DMS 273 treated with DMSO at 0.1 percent for 48 hours (cell line): ENCODE measurements around the gene PSME1.

ENCODE experiments used
- DNase-seq: peaks from one replicate; lab custom pipeline; 2025; lab: John Stamatoyannopoulos, UW

Gene PSME1

GRCh38 chr14:24146978-24147760 lies 11.2 kb downstream of the PSME1 start, which contains the start of gene RNF31:
RNF31 (plus strand) TSS chr14:24147498; CDS start chr14:24147699, 201 bp downstream.
- DNase-seq: peak; percentile 94

- peak; percentile 33 for DNase-seq
Measured at GRCh38 chr14:24147761-24148428, 11.9 kb downstream of the PSME1 start.

DNA sequence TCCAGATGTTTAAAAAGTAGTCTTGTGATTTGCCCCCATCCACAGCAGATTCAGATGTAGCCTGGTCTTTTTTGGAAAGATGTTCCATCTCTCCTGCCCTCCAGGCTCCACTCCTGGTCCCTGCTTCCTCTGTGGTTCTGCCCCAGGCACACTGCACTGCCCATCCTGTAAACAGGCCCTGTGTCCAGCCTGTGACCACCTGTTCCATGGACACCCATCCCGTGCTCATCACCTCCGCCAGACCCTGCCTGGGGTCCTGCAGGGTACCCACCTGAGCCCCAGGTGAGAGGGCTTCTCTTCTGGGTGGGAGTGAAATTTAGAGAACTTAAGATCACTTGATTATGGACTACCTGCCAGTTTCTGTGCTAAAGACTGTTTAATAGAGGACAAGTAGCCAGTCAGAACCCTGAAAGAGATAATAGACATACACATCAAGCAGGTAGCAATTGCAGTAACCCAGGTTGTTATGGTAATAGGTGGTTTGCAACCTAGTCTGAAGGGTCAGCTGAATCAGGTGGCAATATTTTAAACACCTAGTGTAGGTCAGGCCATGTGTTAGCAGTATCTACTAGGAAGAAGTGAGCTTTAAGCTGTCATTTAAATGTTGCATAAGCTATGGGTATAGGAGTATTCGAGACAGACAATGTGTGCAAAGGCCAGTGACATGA lies 13.4 kb downstream of the PSME1 start:
- DNase-seq: no peak

DNA sequence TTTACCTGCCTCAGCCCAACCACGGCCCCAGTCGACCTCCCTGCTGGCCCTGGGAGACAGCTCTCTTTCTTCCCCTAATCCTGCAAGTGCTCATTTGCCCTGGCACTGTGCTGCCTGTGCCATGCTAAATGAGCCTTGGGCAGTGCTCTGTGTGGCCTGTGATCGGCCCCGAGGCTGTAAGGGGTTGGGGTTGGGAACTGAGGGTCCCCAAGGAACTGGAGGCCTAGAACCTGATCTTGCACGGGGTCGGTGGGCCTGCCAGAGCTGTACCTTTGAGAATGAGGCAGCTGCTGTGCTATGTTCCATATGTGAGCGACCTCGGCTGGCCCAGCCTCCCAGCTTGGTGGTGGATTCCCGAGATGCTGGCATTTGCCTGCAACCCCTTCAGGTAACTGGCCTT lies 14.1 kb downstream of the PSME1 start:
- DNase-seq: no peak

DNA sequence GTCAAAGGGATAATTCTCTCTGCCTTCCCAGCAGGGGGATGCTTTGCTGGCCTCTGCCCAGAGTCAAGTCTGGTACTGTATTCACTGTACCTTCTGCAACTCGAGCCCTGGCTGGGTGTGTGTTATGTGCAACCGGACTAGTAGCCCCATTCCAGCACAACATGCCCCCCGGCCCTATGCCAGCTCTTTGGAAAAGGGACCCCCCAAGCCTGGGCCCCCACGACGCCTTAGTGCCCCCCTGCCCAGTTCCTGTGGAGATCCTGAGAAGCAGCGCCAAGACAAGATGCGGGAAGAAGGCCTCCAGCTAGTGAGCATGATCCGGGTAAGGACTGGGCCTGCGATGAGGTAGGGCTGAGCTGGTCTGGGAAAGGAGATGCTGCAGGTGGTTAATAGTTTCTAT lies 14.6 kb downstream of the PSME1 start:
- DNase-seq: no peak

GRCh38 chr14:24150993-24151392 lies 15.0 kb downstream of the PSME1 start:
- no peak for DNase-seq

DNA sequence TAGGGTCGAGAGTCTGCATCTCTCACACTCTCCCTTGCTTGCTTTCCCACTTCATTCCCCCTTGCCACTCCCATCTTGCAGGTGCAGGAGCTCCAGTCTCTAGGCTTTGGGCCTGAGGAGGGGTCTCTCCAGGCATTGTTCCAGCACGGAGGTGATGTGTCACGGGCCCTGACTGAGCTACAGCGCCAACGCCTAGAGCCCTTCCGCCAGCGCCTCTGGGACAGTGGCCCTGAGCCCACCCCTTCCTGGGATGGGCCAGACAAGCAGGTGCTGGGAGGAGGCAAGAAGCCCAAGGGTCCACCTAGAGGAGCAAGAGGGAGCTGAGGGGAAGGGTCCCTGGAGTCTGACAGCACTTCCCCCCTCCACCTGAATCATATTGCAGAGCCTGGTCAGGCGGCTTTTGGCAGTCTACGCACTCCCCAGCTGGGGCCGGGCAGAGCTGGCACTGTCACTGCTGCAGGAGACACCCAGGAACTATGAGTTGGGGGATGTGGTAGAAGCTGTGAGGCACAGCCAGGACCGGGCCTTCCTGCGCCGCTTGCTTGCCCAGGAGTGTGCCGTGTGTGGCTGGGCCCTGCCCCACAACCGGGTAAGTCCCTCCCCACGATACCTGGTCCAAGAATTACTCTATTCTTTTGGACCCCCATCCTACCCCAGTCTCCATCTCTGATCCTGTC lies 15.5 kb downstream of the PSME1 start:
- DNase-seq: no peak

DNA sequence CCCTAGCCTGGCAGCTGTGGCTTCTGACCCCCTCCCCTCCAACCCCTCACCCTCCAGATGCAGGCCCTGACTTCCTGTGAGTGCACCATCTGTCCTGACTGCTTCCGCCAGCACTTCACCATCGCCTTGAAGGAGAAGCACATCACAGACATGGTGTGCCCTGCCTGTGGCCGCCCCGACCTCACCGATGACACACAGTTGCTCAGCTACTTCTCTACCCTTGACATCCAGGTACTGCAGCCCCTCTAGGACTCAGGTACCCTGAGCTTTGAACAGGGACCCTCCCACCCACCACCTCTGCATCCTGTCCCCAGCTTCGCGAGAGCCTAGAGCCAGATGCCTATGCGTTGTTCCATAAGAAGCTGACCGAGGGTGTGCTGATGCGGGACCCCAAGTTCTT lies 19.1 kb downstream of the PSME1 start:
- no peak for DNase-seq

DNA sequence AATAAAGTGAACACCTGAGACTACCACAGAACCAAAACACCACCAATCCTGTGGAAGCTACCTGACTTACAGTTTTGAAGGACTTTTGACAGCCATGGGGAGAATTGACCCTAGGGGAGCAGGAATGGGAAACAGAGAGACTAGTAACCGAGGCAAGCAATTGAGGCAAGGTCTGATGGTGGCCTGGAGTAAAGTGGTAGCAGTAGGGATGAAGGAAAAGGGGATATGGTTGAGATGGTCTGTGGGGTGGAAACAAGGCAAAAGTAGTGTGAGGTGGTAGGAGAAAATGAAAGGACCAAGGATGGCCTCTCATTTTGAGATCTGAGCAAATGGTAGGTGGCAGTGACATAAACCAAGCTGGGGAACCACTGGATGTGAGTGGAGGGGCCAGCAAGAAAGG lies 20.8 kb downstream of the PSME1 start:
- DNase-seq: no peak

- no peak for DNase-seq
Measured at GRCh38 chr14:24157331-24157730, 21.3 kb downstream of the PSME1 start.

DNA sequence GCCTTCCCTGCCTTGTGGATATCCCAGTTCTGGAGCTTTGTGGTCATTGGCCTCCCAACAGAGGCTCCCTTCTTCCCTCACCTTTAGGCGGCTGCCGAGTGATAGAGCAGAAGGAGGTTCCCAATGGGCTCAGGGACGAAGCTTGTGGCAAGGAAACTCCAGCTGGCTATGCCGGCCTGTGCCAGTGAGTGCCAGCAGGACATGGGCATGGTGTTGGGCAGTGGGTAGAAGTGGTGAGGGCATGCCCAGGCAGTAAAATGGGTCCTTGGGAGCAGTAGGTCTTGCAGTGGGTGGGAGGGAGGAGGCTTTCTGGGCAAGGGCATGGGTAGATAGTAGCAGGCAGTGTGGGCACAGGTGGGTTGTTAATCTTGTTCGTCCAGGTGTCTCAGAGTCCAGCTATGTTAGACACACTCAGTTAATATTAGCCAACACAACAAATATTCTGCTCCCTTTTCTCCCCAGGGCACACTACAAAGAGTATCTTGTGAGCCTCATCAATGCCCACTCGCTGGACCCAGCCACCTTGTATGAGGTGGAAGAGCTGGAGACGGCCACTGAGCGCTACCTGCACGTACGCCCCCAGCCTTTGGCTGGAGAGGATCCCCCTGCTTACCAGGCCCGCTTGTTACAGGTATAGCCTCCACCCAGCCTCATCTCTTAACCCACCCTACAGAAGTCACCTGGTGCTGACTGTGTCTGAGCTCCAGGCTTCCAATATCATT lies 23.9 kb downstream of the PSME1 start:
- no peak for DNase-seq

DNA sequence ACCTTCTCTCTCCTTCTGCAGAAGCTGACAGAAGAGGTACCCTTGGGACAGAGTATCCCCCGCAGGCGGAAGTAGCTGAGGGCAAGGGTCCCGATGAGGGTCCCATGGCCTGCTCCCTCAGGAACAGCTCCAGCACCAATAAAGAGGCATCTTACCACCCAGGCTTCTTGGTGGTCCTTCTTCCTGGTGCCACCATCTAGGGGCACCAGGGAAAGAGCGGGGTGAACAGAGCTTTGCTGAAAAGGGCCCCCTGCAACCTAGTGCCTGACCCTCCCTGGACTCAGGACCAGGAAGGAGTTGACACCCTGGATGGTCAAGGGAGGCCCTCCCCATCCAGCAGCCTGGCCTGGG lies 24.5 kb downstream of the PSME1 start:
- no peak for DNase-seq

DNA sequence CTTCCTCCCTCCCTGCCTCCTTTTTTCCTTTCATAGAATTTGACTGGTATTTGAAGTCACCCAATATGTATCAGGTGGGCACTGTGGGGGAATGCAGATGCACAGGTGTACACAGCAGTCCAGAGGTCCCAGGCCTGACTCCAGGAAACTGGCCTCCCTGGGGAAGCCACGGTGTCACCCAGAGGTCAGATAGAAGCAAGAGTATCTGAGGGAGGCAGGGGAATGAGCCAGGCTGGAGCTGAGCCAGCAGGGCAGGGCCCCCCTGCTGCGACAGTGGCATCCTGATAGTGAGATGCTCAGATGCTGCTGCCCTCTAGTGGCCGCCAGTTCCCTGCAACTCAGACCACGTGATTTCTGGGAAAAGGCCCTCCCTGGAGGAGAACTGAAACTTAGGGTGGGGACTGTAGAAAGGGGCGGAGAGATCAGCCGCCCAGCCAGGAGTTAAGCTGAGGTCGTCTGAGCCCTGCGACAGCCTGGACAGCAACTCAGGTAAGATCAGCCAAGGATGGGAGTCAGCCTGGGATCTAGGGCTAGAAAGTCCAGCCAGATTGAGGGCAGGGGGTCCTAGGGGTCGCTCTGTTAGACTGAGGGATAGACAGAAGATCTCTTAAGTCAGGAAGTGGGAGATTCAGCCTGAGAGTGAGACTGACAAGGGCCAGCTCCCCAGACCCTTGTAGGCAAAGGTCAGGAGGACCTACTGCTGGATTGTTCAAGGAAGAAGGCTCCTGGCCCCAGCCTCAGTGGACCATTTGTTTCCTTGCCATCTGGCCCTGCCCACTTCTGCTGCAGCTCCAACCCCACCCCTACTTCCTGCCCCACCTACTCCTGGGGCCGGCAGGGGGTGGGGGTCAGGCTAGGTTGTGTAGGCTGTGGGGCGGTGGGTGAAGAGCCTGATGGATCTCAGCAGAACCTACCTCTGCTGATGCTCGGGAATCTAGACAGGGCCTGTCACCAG lies 25.1 kb downstream of the PSME1 start, which contains the start of gene IRF9:
Gene IRF9, plus strand, starts transcription at position 416 of the 955 bp plus-strand sequence. CDS start 880 bp downstream, outside the sequence.
- peak; percentile 92 for DNase-seq

- DNase-seq: no peak
Measured at GRCh38 chr14:24162093-24162492, 26.1 kb downstream of the PSME1 start.

- no peak for DNase-seq
Measured at GRCh38 chr14:24164518-24164991, 28.6 kb downstream of the PSME1 start.

GRCh38 chr14:24165785-24166184 lies 29.8 kb downstream of the PSME1 start:
- no peak for DNase-seq

DNA sequence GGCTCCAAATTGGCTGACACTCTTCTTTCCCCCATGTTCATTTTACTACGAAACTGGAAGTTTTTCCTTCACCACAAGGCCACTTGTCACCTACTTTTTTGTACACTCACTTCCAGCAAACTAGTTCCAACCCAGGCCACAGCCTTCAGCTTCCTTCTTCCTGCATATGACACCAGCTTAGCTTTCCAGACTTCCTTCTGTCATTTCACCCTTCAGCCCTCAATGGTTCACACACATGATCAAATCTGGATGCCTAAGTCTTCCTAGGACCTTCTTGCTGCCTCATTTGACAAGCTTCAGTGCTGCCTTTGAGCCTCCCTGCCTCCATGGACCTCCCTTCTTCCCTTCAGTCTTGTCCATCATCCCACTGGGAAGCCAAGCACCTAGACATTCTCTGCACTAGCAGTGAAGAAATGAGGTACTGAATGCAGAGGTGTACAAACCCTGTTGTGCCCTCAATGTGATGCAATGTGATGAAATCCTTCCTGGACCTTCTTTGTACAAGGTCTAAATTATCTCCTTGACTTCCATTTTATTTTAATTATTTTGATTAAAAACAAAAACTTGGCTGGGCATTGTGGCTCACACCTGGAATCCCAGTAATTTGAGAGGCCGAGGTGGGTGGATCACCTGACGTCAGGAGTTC lies 31.6 kb downstream of the PSME1 start:
- DNase-seq: no peak

DNA sequence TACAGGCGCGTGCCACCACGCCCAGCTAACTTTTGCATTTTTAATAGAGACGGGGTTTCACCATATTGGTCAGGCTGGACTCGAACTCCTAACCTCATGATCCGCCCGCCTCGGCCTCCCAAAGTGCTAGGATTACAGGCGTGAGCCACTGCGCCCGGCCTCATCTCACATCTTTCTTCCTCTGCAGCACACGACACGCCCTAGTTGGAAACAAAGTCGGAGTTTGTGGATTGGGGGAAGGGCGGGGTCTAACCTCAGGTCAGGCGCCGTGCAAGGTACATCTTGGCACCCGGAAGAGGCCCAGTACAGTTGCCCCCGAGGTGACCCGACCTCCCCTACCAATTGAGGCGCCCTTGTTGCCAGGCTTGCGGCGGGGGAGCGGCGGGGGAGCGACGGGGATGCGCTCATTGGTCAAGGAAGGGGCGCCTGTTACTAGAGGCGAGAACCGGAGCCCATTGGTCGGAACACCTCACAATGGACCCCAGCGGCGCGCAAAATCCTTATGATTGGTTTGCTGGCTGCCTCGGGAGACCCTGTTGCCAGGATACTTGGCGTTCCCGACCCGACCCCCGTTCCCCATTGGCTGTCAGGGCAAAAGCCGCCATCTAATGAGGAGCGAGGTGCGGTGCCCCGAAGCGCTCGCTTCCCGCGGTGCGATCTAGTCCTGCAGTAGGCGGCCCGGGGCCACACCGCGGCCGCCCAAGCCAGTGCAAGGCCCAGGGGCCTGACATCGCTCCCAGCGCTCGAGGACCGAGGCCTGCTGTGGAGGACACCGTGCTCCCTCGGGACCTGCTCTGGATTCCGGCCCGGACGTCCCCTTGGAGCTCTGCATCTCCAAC lies 35.6 kb downstream of the PSME1 start, which contains the start of gene REC8:
Gene REC8, plus strand, starts transcription at position 659 of the 839 bp plus-strand sequence. CDS start 473 bp downstream, outside the sequence.
- DNase-seq: peak; percentile 98
